NCI-H146 (cell line): ENCODE results near the gene SMIM38.

ENCODE experiments used
- DNase-seq: peaks from one replicate; lab custom pipeline; 2025; lab: John Stamatoyannopoulos, UW

SMIM38 gene

DNA sequence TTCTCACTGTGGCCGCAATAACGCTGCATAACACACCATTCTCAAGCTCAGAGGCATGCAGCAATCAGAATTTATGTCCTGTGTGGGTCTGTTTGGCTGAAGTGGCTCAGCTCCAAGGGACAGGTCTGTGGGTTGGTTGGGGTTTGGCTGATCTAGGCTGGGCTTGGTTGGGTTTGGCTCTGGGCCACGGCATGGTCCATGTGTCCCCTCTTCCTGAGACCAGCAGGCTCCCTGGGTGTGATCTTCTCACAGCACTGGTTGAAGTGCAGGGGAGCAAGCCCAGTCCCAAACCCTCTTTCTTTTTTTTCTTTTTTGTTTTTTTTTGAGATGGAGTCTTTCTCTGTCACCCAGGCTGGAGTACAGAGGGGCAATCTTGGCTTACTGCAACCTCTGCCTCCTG is 25.0 kb downstream of the SMIM38 start:
- no peak for DNase-seq

GRCh38 chr11:69183613-69184012 is 27.9 kb downstream of the SMIM38 start:
- DNase-seq: no peak

DNA sequence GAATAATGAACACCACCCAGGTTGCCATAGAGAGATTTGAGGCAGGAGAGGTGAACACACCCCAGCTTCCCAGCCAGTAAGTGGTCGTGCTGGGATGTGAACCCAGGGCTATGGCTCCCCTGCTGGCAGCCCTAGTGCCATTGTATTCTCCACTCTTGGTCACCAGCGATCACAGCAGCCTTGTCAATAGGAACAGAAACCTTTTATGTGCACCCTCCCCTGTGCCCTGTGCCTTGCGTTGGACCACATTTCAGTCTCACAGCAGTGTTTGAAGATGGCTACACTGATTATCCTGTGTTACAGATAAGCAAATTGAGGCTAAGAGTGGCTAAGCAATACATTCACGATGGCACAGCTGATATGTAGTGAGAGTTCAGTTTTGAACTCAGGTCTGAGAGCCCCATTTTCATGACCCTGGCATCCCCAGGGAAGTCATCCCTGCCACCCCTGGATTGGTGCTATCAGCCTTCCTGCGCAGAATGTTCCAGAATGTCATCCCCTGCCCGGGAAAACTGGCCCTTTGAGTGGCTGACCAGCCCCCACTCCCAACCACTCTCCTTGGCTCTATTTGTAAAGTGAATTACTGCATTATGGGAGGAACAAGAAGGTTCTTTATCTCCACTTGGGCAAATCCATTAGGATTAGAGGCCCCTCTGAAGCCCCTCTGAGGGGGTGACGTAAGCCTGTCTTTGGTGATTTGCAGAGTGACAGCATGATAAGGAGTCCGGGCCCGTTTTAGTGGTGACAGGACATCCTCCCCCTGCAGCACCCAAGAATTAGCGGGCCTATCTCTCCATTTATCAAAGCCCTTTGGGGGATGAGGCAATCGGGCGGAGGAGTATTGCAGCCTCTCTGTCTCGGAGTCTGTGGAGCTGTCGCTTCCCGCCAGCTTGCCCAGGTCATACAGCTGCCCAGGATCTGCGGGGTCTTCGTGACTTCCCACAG is 30.9 kb downstream of the SMIM38 start:
- DNase-seq: no peak

GRCh38 chr11:69187540-69188065 is 31.9 kb downstream of the SMIM38 start:
- DNase-seq: no peak

GRCh38 chr11:69189059-69189458 is 33.3 kb downstream of the SMIM38 start:
- no peak for DNase-seq

DNA sequence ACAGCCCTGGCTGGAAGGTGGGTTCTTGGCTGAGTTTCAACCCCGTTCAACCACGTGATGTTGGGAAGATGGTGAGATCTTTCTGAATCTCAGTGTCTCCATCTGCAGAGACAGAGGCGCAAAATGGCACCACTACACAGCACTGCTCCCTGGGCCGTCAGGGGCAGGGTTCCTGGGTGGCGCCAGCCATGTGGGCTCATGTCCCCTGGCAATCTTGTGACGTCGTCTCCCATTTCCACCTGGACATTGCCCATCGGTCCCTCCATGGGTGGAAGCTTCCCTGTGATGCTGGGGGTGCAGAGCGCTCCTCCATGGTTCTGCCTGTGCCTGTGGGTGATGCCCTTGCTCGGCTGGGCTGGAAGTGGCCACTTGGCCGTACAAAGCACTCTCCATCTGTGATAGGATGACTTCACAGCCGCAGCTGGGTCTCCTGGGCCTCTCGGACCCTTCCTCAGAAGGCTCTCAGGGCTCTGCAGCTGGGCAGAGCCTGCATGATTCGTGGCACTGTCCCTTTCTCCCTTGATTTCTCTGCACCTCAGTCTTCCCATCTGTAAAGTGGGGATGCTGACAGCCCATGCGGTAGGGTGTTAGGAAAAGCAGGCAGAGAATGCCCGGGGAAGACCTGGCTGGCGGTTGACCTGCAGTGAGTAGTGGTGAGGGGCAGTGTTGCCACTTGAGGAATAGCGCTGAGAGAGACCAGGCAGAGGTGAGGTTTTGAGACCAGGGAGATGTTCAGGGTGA is 35.2 kb downstream of the SMIM38 start:
- no peak for DNase-seq

DNA sequence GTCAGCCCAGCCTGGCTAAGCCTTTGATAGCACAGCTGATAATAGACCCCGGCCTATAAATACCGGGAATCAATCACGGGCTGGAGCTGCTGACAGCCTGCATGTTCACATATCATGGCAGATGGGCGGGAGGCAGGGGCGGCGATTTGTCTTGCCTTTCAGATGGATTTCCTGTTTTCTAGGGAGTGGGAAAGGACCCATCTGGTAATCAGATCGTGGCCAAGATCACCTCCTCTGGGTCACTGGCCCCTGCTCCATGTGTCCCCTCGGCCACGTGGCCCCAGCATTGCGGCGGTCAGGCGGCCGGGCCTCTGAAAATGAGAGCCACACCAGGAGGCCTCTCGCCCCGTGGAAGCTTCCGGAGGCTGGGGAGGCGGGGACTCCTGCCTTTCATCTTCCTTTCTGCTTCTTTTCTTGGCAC is 36.6 kb downstream of the SMIM38 start:
- DNase-seq: no peak

DNA sequence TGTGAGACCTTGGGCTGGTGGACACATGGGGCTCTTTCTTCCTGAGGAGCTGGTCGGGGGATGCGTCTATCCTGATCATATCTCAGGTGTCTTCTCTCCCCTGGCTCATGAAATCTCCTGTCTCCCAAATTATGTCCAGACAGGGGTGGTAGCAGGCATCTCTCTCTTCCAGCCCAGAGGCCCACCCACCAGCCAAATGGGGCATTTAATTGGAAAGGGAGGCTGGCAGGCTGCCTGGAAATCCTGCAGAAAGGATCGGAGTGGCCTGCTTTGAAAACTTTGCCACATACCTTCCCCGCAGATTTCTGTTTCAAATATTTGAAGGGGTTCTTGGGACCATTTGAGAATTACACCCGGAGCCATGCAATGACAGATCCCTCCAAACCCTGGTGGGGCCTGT is 37.4 kb downstream of the SMIM38 start:
- no peak for DNase-seq

DNA sequence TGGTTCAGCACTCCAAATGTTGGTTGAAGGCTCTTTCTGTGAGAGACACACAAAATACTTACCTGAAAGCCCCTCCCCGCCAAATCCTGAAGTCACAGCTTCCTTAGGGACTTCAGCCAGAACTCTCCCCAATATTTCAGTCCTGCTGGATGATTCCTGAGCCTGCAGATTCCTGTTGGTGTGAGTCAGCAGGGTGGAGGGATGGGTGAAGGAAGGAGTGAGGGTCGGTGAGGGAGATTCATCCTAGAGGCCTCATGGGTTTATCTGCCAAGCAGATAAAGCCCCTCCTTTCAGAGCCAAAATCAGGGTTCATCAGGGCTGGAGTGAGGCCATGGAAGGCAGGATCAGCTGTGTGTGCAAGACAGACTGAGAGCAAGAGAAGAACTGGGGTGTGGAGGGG is 37.9 kb downstream of the SMIM38 start:
- DNase-seq: no peak

- DNase-seq: no peak
These were observed 38.7 kb downstream of the SMIM38 start for GRCh38 chr11:69194396-69194795.

GRCh38 chr11:69194956-69195355 is 39.2 kb downstream of the SMIM38 start:
- no peak for DNase-seq

DNA sequence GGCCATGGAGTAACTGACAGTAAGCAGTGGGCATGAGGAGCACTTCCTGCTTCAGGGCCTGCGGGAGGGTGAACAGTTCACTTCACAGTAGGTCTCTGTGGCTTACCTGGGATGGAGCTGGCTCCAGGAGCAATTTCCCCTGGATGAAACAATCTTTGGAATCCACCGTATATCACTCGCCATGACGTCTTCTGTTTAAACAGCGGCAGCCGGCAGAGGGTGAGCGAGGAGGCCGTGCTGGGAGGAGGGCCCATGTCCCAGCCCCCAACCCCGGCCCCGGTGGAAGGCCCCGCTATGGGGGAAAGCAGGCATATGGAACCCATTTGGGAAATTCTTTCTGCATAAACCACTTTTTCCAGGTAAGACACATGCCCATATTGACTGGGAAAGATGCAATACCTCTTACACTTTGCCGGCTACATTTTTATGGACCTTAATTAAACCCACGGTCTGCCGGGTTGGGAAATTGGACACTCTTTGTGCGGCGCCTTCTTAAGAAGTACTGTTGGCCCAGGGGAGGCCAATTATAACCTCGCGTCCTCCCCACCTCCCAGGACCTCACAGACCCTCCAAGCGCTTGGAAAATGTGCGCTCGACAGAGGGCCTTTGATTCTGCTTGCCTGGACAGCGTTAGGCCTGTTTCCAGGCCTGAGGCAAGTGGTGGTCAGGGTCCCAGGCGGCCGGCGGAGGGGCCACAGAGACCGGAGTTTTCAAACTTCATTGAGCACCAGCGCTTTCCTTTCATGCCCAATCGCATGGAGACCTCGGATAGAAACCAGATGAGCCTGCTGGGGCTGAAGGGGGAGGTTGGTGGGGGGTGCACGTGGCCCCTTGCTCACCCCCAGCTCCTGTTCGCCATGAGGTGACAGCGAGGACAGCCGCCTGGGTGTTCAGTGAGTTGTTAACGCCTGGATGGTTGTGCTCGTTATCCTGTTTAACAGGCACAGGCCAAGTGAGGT is 40.4 kb downstream of the SMIM38 start:
- DNase-seq: peak; percentile 7

- DNase-seq: no peak
These were observed 41.0 kb downstream of the SMIM38 start for GRCh38 chr11:69196783-69197169.

GRCh38 chr11:69198891-69199582 is 43.3 kb downstream of the SMIM38 start:
- DNase-seq: no peak

DNA sequence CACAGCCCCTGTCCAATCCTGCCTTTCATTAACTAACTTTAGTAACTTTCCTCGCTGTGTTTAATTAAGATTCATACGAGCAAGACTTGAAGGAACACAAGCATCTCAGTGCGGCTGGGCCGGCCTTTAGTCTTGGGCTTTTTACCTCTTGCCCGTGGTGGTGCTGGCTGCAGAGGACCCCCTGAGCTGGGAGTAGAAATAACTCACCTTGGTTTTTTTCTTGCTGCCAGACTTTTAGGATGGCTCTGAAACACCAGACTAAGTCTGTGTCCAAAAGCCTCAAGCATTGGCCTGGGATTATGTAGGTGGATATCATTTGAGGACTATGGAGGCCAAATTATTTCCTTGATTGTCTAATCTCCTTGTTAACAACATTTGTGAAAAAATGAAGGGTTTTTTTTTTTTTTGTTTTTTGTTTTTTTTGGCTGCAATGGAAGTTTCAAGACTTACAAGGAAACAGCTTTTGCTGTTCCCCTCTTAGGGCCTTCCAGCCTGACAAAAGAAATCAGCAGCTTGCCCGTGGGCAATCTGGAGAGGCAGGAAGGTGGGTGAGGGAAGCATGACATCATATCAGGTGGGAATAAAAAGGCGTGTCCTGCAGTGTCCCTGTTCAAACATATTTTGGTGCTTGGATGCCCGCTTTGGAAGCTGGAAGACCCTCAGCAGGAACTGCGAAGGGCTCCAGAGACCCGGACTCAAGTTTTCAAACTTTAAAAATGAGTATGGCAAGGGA is 44.0 kb downstream of the SMIM38 start:
- DNase-seq: peak; percentile 6

DNA sequence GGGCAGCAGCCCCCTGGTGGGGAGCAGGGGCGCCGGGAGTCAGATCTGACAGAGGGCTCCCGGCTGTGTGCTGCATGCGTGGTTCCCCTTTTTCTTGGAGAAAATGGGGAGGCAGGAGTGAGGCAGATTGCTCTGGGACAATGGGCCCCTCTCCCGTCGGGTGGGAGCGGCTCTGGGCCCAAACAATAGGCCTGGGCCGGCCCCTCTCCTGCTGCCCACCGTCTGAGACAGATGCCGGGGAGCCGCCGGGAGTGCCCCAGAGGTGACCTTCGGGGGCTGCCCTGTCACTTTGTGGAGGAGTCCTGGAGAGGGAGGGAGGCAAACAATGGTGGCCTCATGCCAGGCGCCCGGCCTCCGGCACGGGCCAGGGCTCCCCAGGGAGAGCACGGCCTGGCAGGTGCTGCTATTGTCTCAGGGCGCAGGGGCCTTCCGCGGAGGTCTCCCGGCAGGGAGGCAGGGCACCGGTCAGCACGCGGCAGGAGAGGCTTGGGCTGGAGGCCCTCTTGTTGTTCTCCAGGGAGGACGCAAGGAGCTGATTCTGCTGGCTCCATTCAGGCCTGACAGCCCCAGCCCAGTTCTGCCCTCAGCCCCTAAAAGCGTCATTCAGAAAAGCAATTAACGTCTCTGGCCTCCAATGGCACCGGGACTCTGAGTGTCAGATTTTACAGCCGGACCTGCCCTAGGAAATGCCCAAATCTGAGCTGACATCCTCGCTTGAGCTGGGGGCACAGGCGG is 44.8 kb downstream of the SMIM38 start:
- DNase-seq: peak; percentile 53

GRCh38 chr11:69201066-69201365 is 45.3 kb downstream of the SMIM38 start:
- no peak for DNase-seq

DNA sequence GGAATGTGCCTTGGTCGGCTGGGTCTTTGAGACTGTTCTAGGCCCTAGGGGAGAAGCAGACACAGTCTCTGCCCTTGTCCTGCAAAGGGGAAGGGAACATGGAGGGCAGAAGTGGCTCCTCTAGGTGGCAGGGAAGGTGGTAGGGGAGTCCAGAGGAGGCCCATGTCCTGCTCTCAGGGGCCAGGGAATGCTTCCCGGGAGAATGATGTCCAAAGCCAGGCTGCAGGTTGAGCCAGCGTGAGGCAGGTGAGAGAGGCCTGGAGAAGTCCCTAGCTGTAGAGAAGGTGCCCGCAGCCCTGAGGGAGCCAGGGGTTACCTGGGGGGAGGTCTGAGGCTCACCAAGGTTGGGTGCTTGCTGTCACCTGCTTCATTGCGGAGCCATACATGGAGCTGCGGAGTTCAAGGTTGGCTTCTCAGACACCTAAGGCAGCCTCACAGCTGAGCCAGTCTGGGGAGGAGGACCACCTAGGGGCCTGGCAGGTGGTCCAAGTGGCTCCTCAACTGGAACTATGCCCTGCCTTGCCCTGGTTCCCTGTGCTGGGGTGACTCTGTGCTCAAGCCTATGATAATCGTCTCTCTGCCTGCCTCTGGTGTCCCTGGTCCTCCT is 46.1 kb downstream of the SMIM38 start:
- DNase-seq: no peak

DNA sequence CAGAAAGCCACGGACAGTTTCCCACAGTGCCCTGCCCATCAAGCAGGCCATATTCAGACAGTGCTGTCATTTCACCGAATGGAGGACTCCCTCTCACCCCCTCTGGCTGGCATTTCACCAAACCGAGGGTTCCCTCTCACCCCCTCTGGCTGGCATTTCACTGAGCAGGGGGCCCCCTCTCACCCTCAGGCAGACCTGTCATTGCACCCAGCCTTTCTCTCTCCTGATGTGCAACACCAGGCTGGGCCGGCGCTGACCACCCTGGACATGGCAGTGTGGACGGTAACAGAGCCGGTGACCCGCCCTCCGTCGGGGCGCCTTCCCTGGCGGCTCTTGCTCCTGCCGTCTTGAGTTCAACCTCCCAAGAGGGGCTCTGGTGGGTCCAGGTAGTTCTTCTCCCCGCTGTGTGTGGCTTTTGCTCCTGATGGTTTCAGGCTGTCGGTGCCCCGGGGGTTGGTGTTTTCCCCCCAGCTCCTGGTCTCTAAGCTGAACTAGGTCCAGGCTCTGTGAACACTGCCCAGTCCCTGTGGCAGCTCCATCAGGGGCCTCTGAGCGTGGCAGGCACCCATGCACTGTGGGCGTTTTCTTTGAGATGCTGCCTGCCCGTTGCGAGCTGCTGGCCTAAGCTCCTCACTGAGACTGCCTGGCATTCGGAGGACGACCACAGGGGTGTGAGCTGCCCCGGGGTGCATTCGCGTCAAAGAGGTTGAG is 46.9 kb downstream of the SMIM38 start:
- no peak for DNase-seq
